SK-N-SH treated with all-trans-retinoic acid at 6 μM for 48 hours (cell line): Measurements from ENCODE around the gene GABBR2.

Experiments
- RARB ChIP-seq: fragments of 250-450 bp; sonication (Bioruptor Pico); IDR thresholded peaks from 2 replicates; pipeline ENCODE4 v1.8.0; 2021; ENCODE audit warnings: mild to moderate bottlenecking, moderate library complexity
- ZFP30 ChIP-seq: fragments of 450-650 bp; formaldehyde crosslinking; IDR thresholded peaks from 2 replicates; pipeline ENCODE4 v1.5.0; 2022; ENCODE audit warnings: mild to moderate bottlenecking, moderate library complexity

DNA sequence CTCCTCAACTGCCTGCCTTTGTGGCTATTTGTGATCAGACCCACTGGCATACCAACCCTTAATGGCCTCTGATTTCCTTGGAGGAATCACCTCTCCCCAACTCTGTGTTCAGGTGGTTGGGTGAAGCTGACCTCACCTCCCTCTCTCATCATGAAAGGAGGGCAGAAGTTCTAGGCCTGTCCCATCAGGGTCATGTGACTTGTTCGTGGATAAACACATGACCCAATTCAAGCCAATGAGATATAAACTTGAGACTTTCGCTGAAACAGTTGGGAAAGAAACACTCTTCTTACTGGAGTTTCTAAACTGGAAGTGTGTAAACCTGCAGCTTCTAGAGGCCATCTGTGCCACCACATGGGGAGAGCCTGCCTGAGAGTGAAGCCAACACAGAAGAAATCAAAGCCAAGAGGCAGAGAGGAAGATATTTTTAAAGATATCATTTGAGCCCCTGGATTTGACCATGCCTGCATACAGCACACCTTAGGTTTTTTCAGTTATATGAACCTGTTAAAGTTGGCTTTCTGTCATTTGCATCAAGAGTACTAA is 5.8 kb downstream of the GABBR2 start:
- TF ChIP-seq RARB (CRISPR knock-in tag) (no peak), ZFP30 (no peak)
